Measurements from ENCODE around the gene ARMC7.
A peak's percentile ranks its signal among the peaks of the same experiment; 100 is the strongest.
"Not testable (repeated sequence)": the region's sequence is repeated elsewhere in the genome, so short reads cannot be mapped to it uniquely, and the experiment has no call there.

ARMC7 gene

GRCh38 chr17:75109407-75110233, at the start of gene ARMC7:
TSS of gene ARMC7 (plus strand) at chr17:75109969. CDS start at chr17:75110289, 320 bp downstream.
- peak in 2 of 3 experiments; percentile 82 to 85 for DNase-seq (ENCODE audit: low read depth in 2 of 3, low spot score in 2 of 3)

GRCh38 chr17:75060434-75061054, 49.2 kb upstream of the ARMC7 start:
- DNase-seq (ENCODE audit: low read depth in 2 of 3, low spot score in 2 of 3) = no peak

GRCh38 chr17:75061055-75061438, 48.7 kb upstream of the ARMC7 start:
- DNase-seq (ENCODE audit: low read depth in 2 of 3, low spot score in 2 of 3) = no peak

- no peak for DNase-seq (ENCODE audit: low read depth in 2 of 3, low spot score in 2 of 3)
These were observed 48.2 kb upstream of the ARMC7 start for GRCh38 chr17:75061618-75062017.

- no peak for DNase-seq (ENCODE audit: low read depth in 2 of 3, low spot score in 2 of 3)
These were observed 46.6 kb upstream of the ARMC7 start for GRCh38 chr17:75063201-75063600.

- DNase-seq (ENCODE audit: low read depth in 2 of 3, low spot score in 2 of 3) = no peak
These were observed 46.1 kb upstream of the ARMC7 start for GRCh38 chr17:75063626-75064025.

GRCh38 chr17:75064040-75064439, 45.7 kb upstream of the ARMC7 start:
- DNase-seq (ENCODE audit: low read depth in 2 of 3, low spot score in 2 of 3) = no peak

- DNase-seq (ENCODE audit: low read depth in 2 of 3, low spot score in 2 of 3) = no peak
These were observed 45.3 kb upstream of the ARMC7 start for GRCh38 chr17:75064460-75064859.

- no peak for DNase-seq (ENCODE audit: low read depth in 2 of 3, low spot score in 2 of 3)
These were observed 44.8 kb upstream of the ARMC7 start for GRCh38 chr17:75064867-75065561.

- DNase-seq (ENCODE audit: low read depth in 2 of 3, low spot score in 2 of 3) = no peak
These were observed 44.1 kb upstream of the ARMC7 start for GRCh38 chr17:75065562-75066151.

GRCh38 chr17:75067856-75068255, 41.9 kb upstream of the ARMC7 start:
- no peak for DNase-seq (ENCODE audit: low read depth in 2 of 3, low spot score in 2 of 3)

GRCh38 chr17:75068750-75069149, 41.0 kb upstream of the ARMC7 start:
- DNase-seq (ENCODE audit: low read depth in 2 of 3, low spot score in 2 of 3) = no peak

- no peak for DNase-seq (ENCODE audit: low read depth in 2 of 3, low spot score in 2 of 3)
These were observed 40.0 kb upstream of the ARMC7 start for GRCh38 chr17:75069783-75070182.

- not testable (repeated sequence) for DNase-seq (ENCODE audit: low read depth in 2 of 3, low spot score in 2 of 3)
These were observed 38.1 kb upstream of the ARMC7 start for GRCh38 chr17:75071478-75072271.

GRCh38 chr17:75072909-75073308, 36.9 kb upstream of the ARMC7 start:
- DNase-seq (ENCODE audit: low read depth in 2 of 3, low spot score in 2 of 3) = not testable (repeated sequence)

GRCh38 chr17:75073618-75074047, 36.1 kb upstream of the ARMC7 start:
- DNase-seq (ENCODE audit: low read depth in 2 of 3, low spot score in 2 of 3) = no peak

- DNase-seq (ENCODE audit: low read depth in 2 of 3, low spot score in 2 of 3) = no peak
These were observed 35.2 kb upstream of the ARMC7 start for GRCh38 chr17:75074532-75074931.

- DNase-seq (ENCODE audit: low read depth in 2 of 3, low spot score in 2 of 3) = no peak
These were observed 34.0 kb upstream of the ARMC7 start for GRCh38 chr17:75075597-75076336.

- no peak for DNase-seq (ENCODE audit: low read depth in 2 of 3, low spot score in 2 of 3)
These were observed 32.7 kb upstream of the ARMC7 start for GRCh38 chr17:75077072-75077495.

Measured in activated CD8-positive, alpha-beta memory T cell treated with anti-CD3 and anti-CD28 coated beads for 48 hours (primary cell).